Fibroblast of peridontal ligament (primary cell): ENCODE data around the gene HNF4A.
A peak's percentile ranks its signal among the peaks of the same experiment; 100 is the strongest.
"Not testable (repeated sequence)": the region's sequence is repeated elsewhere in the genome, so short reads cannot be mapped to it uniquely, and the experiment has no call there.

Experiments
- DNase-seq: peaks from one replicate; pipeline ENCODE4 v3.0.0-alpha.2; 2010; ENCODE audit errors: extremely low read depth

The HNF4A gene

GRCh38 chr20:44355498-44356352, at the start of gene HNF4A:
Gene HNF4A (plus strand): TSS chr20:44355699. CDS start chr20:44355805, 106 bp downstream.
- DNase-seq: no peak

DNA sequence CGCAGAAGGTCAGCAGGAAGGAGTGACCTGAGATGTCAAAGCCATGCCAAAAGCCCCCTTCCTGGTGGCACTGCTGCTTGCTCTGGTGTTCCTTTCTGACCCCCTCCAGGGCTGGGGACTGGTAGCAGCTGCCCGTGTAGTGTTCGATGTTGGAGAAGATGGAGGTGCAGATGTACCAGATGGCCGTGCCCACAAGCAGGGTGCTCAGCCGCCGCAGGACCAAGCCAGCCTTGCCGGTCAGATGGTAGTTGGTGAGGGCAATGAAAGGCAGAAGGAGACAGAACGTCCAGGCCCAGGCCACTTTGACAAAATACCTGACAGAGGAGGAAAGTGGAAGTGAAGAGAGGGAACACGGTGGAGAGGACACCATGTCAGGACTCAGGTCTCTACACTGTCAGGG, 48.6 kb upstream of the HNF4A start:
- DNase-seq: no peak

GRCh38 chr20:44309763-44310663, 45.5 kb upstream of the HNF4A start:
- DNase-seq: peak; percentile 76

DNA sequence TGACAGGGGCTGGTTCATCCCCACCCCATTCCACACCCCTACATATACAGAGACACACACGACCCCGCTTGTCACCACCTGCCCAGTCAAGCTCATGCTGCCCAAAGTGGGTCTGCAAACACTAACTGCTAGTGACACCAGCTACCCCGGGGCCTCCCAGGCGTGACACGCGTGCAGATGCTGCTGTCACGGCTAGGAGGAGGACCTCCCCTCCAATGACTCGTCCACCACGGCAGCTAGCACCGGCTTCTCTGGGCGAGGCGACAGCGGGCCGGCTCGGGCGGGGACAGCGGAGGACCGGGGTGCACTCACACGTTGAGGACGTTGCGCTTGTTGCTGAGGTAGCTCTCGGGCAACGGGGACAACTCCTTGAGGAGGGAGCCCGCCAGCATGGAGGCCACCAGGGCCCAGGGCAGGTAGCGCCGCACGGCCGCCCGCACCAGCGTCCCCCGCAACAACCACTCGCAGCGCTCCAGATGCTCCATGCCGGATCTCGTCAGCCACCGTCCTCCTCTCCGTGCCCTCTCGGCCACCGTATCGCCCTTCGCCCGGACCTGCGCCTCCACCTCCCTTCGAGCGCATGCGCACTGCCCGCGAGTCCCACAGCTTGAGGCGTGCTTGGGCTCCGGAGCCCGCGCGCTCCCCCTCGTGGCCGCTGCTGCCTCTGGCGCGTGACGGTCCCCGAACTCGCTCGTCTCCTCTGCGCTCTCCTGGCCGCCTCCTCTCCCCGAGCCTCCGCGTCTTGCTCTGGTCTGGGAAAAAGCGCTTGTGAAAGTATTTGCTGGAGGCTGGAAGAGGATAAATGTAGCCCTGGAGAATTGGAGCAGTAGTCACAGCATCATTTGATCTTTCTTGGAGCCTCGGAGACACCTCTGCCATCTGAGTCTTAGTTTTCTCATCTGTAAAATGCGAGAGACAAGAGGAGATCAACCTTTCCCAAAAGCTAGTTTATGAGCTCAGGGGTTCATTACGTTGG, 44.5 kb upstream of the HNF4A start, which contains the start of gene FITM2:
Gene FITM2, minus strand, starts transcription at position 539 of the 976 bp plus-strand sequence. Its CDS starts 54 bp downstream, at position 485.
- DNase-seq: peak; percentile 95

DNA sequence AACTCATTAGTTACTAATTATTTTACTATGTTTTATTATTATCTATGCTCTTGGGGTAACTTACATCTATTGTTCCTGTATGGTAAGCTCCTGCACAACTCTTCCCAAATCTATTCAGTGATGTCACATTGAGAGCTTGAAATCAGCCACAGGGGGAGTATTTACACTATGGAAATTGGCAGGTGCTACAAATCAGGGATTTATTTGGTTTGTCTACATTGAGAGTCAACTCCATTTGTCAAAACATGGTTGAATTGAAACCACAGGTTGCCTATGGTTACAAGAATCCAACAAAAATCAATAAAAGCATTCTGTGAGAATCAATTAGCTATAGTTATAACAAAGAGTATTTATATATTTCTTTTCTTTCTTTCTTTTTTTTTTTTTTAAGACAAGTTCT, 40.6 kb upstream of the HNF4A start:
- DNase-seq: no peak

- peak; percentile 46 for DNase-seq
Measured at GRCh38 chr20:44319839-44320422, 35.6 kb upstream of the HNF4A start.

DNA sequence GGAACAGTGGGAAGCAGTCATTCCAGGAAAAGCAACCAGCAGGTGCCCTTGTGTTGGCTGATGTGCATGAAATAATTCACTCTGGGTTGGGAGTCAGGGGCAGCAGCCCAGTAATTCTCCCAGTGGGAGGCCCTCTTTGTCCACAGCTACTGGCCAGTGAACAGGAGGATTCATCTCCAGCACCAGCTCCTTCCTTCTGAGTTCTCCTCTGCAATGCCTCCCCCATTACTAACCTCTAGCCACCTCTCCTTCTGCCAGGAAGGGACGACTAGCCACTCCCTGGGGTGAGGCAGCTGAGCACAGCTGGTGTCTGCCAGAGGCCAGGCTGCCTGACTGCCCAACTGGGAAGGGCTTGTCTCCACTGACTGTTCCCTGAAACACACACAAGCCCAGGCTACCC, 31.2 kb upstream of the HNF4A start:
- DNase-seq: no peak

- DNase-seq: no peak
Measured at GRCh38 chr20:44326391-44327159, 28.9 kb upstream of the HNF4A start.

GRCh38 chr20:44327748-44328147, 27.8 kb upstream of the HNF4A start:
- DNase-seq: not testable (repeated sequence)

GRCh38 chr20:44328428-44328827, 27.1 kb upstream of the HNF4A start:
- no peak for DNase-seq

DNA sequence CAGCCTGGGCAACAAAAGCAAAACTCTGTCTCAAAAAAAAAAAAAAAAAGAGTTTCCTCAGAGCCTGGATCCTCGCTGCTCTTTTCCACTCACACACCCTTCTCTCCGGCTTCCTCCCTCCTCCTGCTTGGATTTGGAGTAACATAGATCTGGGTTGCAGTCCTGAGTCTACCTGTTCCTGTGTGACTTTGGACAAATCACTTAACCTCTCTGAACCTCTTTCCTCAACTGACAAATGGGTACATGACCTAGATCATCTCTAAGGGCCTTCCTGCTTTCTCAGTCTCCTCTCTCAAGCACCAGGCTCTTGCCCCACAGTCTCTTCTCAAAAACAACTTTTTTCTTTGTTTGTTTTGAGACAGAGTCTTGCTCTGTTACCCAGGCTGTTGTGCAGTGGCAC, 24.3 kb upstream of the HNF4A start:
- no peak for DNase-seq

DNA sequence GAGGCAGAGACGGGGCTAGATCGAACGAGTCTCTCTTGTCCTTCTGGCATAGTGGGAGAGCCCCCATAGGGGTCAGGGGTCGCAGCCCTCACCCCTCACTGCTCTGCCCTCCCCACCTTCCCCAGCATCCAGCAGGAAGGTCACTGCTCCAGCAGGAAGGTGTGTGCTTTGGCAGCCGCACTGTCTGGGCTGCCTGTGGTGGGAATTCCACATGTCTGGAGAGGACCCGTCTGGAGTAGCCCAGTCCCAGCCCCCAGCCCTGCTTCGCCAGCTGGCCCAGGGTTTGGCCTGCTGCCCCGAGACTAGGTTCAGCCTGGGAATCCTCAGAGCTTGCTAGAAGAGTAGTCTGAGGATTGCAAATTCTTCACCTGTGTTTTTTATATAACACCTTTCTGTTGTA, 21.2 kb upstream of the HNF4A start:
- no peak for DNase-seq

DNA sequence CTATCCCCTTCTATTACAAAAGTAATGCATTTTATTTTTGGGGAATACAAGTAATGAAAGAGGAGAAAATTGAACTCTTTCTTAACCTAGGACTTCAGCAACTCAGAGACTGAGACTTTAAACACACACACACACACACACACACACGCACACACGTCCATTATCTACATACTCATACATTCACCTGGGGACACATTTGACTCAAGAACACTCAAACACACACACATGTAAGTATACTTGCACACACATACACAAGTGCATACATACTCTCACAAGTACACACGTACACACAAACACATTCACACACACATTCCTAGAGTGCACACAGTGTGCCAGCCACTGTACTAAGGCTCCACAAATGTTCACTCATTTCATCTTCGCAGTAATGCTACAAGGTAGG, 20.8 kb upstream of the HNF4A start:
- no peak for DNase-seq

GRCh38 chr20:44335675-44336074, 19.8 kb upstream of the HNF4A start:
- no peak for DNase-seq

- DNase-seq: no peak
Measured at GRCh38 chr20:44336086-44336485, 19.4 kb upstream of the HNF4A start.

DNA sequence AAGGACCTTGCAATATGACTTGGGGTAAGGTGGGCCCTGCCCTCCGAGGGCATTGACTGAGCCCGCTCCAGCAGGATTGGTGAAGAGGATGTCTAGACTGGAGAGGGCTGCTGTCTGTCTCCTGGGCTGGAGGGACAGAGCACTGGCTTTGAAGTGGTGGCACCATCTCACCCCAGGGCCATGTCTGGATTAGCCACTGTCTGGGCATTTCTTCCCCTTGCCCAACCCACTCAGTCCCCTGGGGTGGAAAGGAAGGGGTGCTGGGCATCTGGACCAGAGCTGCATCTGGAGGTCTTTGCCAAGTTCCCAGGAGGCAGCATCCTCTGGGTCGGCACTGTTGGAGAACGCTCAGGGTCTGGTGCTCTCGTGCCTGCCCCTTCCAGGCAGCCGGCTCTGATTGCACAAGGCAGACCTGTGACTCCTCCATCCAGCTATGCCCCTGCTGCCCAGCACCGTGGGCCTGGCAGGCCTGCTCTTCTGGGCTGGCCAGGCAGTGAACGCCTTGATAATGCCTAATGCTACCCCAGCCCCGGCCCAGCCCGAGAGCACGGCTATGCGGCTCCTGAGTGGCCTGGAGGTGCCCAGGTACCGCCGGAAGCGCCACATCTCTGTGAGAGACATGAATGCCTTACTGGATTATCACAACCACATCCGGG, 18.6 kb upstream of the HNF4A start, which contains the start of gene R3HDML:
Gene R3HDML, plus strand, starts transcription at position 319 of the 656 bp plus-strand sequence. Its CDS starts 115 bp downstream, at position 434.
- DNase-seq: no peak

- no peak for DNase-seq
Measured at GRCh38 chr20:44342248-44342647, 13.3 kb upstream of the HNF4A start.

DNA sequence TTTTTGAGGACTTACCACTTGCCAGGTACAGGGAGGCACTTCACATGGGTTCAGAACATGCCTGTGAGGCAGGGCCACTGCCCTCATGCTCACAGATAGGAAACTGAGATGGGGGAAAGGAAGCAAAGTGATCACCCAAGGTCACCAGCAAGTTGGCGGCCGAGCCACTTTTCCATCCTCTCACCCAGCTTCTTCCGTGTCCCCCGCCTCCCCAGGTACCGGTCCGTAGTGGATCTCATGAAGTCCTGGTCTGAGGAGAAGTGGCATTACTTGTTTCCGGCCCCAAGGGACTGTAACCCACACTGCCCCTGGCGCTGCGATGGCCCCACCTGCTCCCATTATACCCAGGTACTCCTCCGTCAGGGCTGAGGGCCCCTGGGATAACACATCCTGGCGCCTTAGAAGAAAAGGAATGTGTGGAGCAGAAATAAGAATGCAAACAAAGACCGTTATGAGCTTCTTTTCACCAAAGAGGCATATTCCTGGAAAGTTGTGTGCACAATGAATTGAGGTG, 12.3 kb upstream of the HNF4A start:
- no peak for DNase-seq

DNA sequence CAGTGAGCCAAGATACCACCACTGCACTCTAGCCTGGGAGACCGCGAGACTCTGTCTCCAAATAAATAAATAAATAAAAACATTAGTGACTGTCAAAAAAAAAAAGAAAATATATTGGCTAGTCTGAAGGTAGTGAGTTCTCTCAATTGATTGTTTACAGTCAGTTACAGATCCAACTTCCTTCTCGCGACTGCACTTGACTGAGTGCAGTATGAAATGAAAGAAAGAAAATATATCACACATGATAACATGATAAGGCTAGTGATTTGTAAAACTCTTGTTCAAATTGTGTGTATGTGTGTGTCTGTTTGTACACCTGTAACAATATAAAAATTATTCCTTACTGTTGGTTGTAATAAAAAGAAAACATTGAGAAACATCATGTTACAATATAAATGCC, 10.8 kb upstream of the HNF4A start:
- DNase-seq: no peak
